Panc1 (cell line): ENCODE data around the gene PRKG1. TPM values are rescaled to one million over a fixed set of nuclear protein-coding genes. Genes with fewer than 3 reads are reported as not detected.

ENCODE experiments used
- ATAC-seq: fragments of 200-7000 bp; cut with Tn5 transposase; 2 replicates; pipeline ENCODE4 v1.9.1; 2020; ENCODE audit warnings: mild to moderate bottlenecking, moderate library complexity
- BruUV-seq: library from RNA; stranded (reverse); fragments of 400-500 nt; replicated peaks from 2 replicates; lab custom pipeline; 2021; lab: Mats Ljungman, UMichigan
- CTCF ChIA-PET: fragments of 300-600 bp; sonication (Branson Sonifier 250); formaldehyde crosslinking; loops from one replicate; lab custom pipeline; 2022; ENCODE audit warnings: antibody characterized with exemption; lab: Charles Lee
- POLR2A ChIA-PET: fragments of 300-600 bp; sonication (Branson Sonifier 250); formaldehyde crosslinking; loops from one replicate; lab custom pipeline; 2022; ENCODE audit warnings: antibody characterized with exemption; lab: Charles Lee
- DNase-seq: peaks from one replicate; pipeline ENCODE4 v3.0.0-alpha.2; 2010; ENCODE audit warnings: low read depth, low spot score
- H3K27ac ChIP-seq: 2 replicates; pipeline ENCODE4 v1.5.1; 2011; ENCODE audit warnings: mild to moderate bottlenecking, low read length, inconsistent platforms
- H3K27me3 ChIP-seq: fragments of 200-500 bp; sonication (Bioruptor generic); 2 replicates; pipeline ENCODE4 v1.6.0; 2014; ENCODE audit warnings: low read length, inconsistent platforms; ENCODE audit not compliant: control insufficient read depth, insufficient read depth
- H3K36me3 ChIP-seq: fragments of 200-500 bp; sonication (Bioruptor generic); 2 replicates; pipeline ENCODE4 v1.5.1; 2014; ENCODE audit warnings: inconsistent platforms, mild to moderate bottlenecking, low read length, moderate library complexity; ENCODE audit not compliant: control insufficient read depth, insufficient read depth
- H3K4me1 ChIP-seq: 2 replicates; pipeline ENCODE4 v1.5.1; 2011; ENCODE audit warnings: inconsistent platforms, mild to moderate bottlenecking, low read length, moderate library complexity; ENCODE audit not compliant: control insufficient read depth, insufficient read depth
- H3K4me3 ChIP-seq, 2 experiments: 2 replicates each; pipeline ENCODE4 v1.5.1; 2011 to 2012; ENCODE audit warnings: low read depth in 2 of 2, low read length in 2 of 2, mild to moderate bottlenecking in 2 of 2, inconsistent platforms in 1 of 2, moderate library complexity in 1 of 2
- H3K9me3 ChIP-seq: fragments of 200-500 bp; sonication (Bioruptor generic); 2 replicates; pipeline ENCODE4 v1.5.1; 2014; ENCODE audit warnings: low read depth, mild to moderate bottlenecking, inconsistent platforms, low read length, moderate library complexity; ENCODE audit not compliant: control insufficient read depth, insufficient read depth
- POLR2AphosphoS5 ChIP-seq: IDR thresholded peaks from 2 replicates; pipeline ENCODE4 v1.6.1; 2012; ENCODE audit warnings: mild to moderate bottlenecking, low read depth, low read length, moderate library complexity
- SIN3A ChIP-seq: IDR thresholded peaks from 2 replicates; pipeline ENCODE4 v1.6.1; 2012; ENCODE audit warnings: low read depth, mild to moderate bottlenecking, low read length, moderate library complexity, borderline replicate concordance; ENCODE audit not compliant: insufficient read depth
- TCF7L2 ChIP-seq: IDR thresholded peaks from 2 replicates; pipeline ENCODE4 v1.6.1; 2011; ENCODE audit warnings: mild to moderate bottlenecking, low read depth, low read length, inconsistent platforms
- in situ Hi-C: cut with HindIII; loops from 2 replicates; pipeline ENCODE4 v1.10.0; 2016; ENCODE audit warnings: low sequenced_read_pairs, low pct_unique_long_range_greater_than_20kb
- intact Hi-C: fragments of 100-400 bp; cut with micrococcal nuclease; formaldehyde crosslinking; loops from one replicate; pipeline ENCODE4 v1.10.0; 2022; ENCODE audit not compliant: unreplicated experiment
- total RNA-seq: library from RNA; stranded (reverse); gene quantifications from one replicate; pipeline ENCODE4 v1.2.1, GENCODE V29; 2021; ENCODE audit not compliant: unreplicated experiment
- TF ChIP-seq, protein P1 (sequence below), 2 experiments: IDR thresholded peaks; 2 replicates each; pipeline ENCODE4 v1.6.1; 2011 to 2012; ENCODE audit warnings: low read depth in 2 of 2, control low read depth in 1 of 2, low read length in 1 of 2, mild to moderate bottlenecking in 1 of 2, moderate library complexity in 1 of 2; ENCODE audit not compliant: insufficient read depth in 1 of 2
- TF ChIP-seq, protein P2 (sequence below): fragments of 450-650 bp; IDR thresholded peaks from 2 replicates; pipeline ENCODE4 v1.5.1; 2017; ENCODE audit warnings: mild to moderate bottlenecking

PRKG1 gene
- total RNA-seq, 1 experiment from 2014 or later: 0.92 TPM

DNA sequence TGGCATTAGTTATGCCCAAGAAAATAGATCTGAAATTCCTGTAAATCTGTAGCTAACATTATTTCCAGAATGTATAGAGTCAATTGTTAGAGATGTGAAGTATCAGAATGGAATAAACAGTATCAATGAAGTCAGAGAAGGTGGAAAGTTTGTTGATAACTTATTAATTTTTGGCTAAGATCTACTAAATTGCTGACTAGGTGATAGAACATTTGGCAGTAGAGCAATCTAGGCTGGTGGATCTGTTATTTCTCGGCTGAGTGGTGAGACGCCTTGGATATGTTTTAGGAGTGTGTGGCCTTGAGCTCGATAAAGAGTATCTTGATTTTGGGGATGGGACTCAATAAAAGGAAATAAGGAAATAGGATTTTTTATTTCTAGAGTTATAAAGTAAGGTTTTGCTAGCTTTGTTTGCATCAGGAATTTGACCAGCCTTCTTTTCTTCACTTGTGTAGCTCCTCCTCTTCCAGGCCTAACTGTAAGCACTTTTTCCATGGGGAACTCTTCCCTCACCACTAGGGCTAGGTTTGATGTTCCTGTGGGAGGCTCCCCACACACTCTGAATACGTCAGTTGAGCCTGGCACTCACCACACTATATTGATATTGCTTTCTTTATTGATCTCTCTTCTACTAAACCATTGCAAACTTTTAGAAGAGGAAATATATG is 711.9 kb downstream of the PRKG1 start:
- ChIA-PET CTCF (no interaction called here), POLR2A (no interaction called here)
- intact Hi-C loops (no loop called here), in situ Hi-C loops (no loop called here)
- no TSS peak for BruUV-seq
- no peaks in the 10 kb centered on the region for H3K9me3 ChIP-seq
- TF ChIP-seq, protein P1, sequence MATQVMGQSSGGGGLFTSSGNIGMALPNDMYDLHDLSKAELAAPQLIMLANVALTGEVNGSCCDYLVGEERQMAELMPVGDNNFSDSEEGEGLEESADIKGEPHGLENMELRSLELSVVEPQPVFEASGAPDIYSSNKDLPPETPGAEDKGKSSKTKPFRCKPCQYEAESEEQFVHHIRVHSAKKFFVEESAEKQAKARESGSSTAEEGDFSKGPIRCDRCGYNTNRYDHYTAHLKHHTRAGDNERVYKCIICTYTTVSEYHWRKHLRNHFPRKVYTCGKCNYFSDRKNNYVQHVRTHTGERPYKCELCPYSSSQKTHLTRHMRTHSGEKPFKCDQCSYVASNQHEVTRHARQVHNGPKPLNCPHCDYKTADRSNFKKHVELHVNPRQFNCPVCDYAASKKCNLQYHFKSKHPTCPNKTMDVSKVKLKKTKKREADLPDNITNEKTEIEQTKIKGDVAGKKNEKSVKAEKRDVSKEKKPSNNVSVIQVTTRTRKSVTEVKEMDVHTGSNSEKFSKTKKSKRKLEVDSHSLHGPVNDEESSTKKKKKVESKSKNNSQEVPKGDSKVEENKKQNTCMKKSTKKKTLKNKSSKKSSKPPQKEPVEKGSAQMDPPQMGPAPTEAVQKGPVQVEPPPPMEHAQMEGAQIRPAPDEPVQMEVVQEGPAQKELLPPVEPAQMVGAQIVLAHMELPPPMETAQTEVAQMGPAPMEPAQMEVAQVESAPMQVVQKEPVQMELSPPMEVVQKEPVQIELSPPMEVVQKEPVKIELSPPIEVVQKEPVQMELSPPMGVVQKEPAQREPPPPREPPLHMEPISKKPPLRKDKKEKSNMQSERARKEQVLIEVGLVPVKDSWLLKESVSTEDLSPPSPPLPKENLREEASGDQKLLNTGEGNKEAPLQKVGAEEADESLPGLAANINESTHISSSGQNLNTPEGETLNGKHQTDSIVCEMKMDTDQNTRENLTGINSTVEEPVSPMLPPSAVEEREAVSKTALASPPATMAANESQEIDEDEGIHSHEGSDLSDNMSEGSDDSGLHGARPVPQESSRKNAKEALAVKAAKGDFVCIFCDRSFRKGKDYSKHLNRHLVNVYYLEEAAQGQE (IDR thresholded peaks at IDR 0.05; ENCODE audit: insufficient read depth in 1 of 2, low read depth in 2 of 2, low read length in 1 of 2): no peak
- TF ChIP-seq POLR2AphosphoS5 (no peak), TCF7L2 (no peak), SIN3A (no peak)
- TF ChIP-seq, protein P2, sequence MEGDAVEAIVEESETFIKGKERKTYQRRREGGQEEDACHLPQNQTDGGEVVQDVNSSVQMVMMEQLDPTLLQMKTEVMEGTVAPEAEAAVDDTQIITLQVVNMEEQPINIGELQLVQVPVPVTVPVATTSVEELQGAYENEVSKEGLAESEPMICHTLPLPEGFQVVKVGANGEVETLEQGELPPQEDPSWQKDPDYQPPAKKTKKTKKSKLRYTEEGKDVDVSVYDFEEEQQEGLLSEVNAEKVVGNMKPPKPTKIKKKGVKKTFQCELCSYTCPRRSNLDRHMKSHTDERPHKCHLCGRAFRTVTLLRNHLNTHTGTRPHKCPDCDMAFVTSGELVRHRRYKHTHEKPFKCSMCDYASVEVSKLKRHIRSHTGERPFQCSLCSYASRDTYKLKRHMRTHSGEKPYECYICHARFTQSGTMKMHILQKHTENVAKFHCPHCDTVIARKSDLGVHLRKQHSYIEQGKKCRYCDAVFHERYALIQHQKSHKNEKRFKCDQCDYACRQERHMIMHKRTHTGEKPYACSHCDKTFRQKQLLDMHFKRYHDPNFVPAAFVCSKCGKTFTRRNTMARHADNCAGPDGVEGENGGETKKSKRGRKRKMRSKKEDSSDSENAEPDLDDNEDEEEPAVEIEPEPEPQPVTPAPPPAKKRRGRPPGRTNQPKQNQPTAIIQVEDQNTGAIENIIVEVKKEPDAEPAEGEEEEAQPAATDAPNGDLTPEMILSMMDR: no peak
- H3K4me1 ChIP-seq: no peaks in the 10 kb centered on the region
- ATAC-seq (no peak), DNase-seq (no peak)
- no peaks in the 10 kb centered on the region for H3K36me3 ChIP-seq
- H3K27me3 ChIP-seq: no peaks in the 10 kb centered on the region
- no peak overlapping the region for H3K4me3 ChIP-seq
- H3K27ac ChIP-seq: no peak overlapping the region

DNA sequence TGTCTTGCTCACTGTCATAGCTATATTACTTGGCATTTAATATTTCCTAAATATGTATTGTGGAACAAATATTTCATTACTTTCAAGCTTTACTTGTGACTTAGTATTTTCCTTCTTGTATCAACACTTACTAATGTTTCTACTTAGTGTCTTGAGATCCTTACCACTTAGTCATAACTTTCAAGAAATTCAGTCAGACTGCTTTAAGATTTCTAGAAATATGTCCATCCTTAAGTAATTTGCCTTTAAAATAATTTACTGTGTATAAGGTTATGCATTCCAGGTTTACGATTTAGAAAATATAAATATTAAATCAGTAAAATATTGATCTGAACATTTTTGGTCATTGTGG is 712.4 kb downstream of the PRKG1 start:
- TF ChIP-seq, protein P1 (IDR thresholded peaks at IDR 0.05; ENCODE audit: insufficient read depth in 1 of 2, low read depth in 2 of 2, low read length in 1 of 2): no peak
- TF ChIP-seq POLR2AphosphoS5 (no peak), TCF7L2 (no peak), SIN3A (no peak)
- TF ChIP-seq, protein P2: no peak
- no peak for DNase-seq
- in situ Hi-C loops (no loop called here), intact Hi-C loops (no loop called here)
- Histone ChIP-seq H3K27ac (no peak overlapping the region), H3K36me3 (no peaks in the 10 kb centered on the region), H3K4me1 (no peaks in the 10 kb centered on the region), H3K4me3 (no peak overlapping the region), H3K27me3 (no peaks in the 10 kb centered on the region), H3K9me3 (no peaks in the 10 kb centered on the region)
- CTCF ChIA-PET: no interaction called here
- no peak for ATAC-seq
- POLR2A ChIA-PET: no interaction called here
- no TSS peak for BruUV-seq
